IMR-90 (cell line): ENCODE measurements around the gene USP32. TPM values are rescaled to one million over a fixed set of nuclear protein-coding genes. Genes with fewer than 3 reads are reported as not detected.

ENCODE experiments used
- ATAC-seq: fragments of 200-7000 bp; cut with Tn5 transposase; 2 replicates; pipeline ENCODE4 v1.9.1; 2020; ENCODE audit warnings: low read depth, mild to moderate bottlenecking, moderate library complexity
- BruUV-seq: library from RNA; stranded (reverse); fragments of 400-500 nt; replicated peaks from 2 replicates; lab custom pipeline; 2021; lab: Mats Ljungman, UMichigan
- CTCF ChIA-PET: fragments of 300-600 bp; formaldehyde crosslinking; extraction: SDS; loops from one replicate; lab custom pipeline; 2021; ENCODE audit warnings: antibody characterized with exemption; lab: Yijun Ruan, JAX
- POLR2A ChIA-PET: fragments of 300-600 bp; sonication (Branson Sonifier 250); formaldehyde crosslinking; loops from one replicate; lab custom pipeline; 2022; ENCODE audit warnings: antibody characterized with exemption; ENCODE audit not compliant: unreplicated experiment; lab: Charles Lee
- DNase-seq: peaks from one replicate; pipeline ENCODE4 v3.0.0; 2013
- H2AFZ ChIP-seq: replicated peaks from 2 replicates; pipeline ENCODE3; 2013; ENCODE audit warnings: low read length, mild to moderate bottlenecking; ENCODE audit not compliant: poor library complexity
- H2AK5ac ChIP-seq: 2 replicates; pipeline ENCODE4 v1.6.1; 2013; ENCODE audit warnings: low read depth, low read length, inconsistent platforms
- H2AK9ac ChIP-seq: replicated peaks from 2 replicates; pipeline ENCODE3; 2013; ENCODE audit warnings: mild to moderate bottlenecking, low read depth, low read length, moderate library complexity; ENCODE audit not compliant: poor library complexity
- H2BK120ac ChIP-seq: 2 replicates; pipeline ENCODE4 v1.6.1; 2013; ENCODE audit warnings: low read depth, low read length, inconsistent platforms
- H2BK15ac ChIP-seq: 3 replicates; pipeline ENCODE4 v1.6.1; 2013; ENCODE audit warnings: low read depth, low read length, inconsistent platforms
- H2BK20ac ChIP-seq: 2 replicates; pipeline ENCODE4 v1.6.1; 2013; ENCODE audit warnings: low read depth, mild to moderate bottlenecking, inconsistent platforms, low read length, moderate library complexity
- H2BK5ac ChIP-seq: 2 replicates; pipeline ENCODE4 v1.6.1; 2013; ENCODE audit warnings: mild to moderate bottlenecking, low read depth, low read length, inconsistent platforms; ENCODE audit not compliant: poor library complexity, severe bottlenecking
- H3K14ac ChIP-seq: replicated peaks from 2 replicates; pipeline ENCODE4 v1.6.1; 2013; ENCODE audit warnings: low read depth, low read length, inconsistent platforms
- H3K18ac ChIP-seq: 2 replicates; pipeline ENCODE4 v1.6.1; 2013; ENCODE audit warnings: low read depth, low read length, control low read depth
- H3K23ac ChIP-seq: 2 replicates; pipeline ENCODE4 v1.6.1; 2013; ENCODE audit warnings: low read depth, low read length, inconsistent platforms
- H3K27ac ChIP-seq: 2 replicates; pipeline ENCODE4 v1.5.1; 2013; ENCODE audit warnings: mild to moderate bottlenecking, control low read depth, low read length; ENCODE audit not compliant: insufficient read depth
- H3K27me3 ChIP-seq: 2 replicates; pipeline ENCODE4 v1.6.1; 2013; ENCODE audit warnings: low read length; ENCODE audit not compliant: control insufficient read depth, insufficient read depth
- H3K36me3 ChIP-seq: 2 replicates; pipeline ENCODE4 v1.6.1; 2013; ENCODE audit warnings: low read length, mixed read lengths; ENCODE audit not compliant: control insufficient read depth, insufficient read depth
- H3K4ac ChIP-seq: 2 replicates; pipeline ENCODE4 v1.6.1; 2013; ENCODE audit warnings: low read depth, low read length, inconsistent platforms
- H3K4me1 ChIP-seq: 2 replicates; pipeline ENCODE4 v1.6.1; 2013; ENCODE audit warnings: low read length, mixed read lengths; ENCODE audit not compliant: control insufficient read depth, insufficient read depth
- H3K4me2 ChIP-seq: 2 replicates; pipeline ENCODE4 v1.6.1; 2013; ENCODE audit warnings: low read depth, mild to moderate bottlenecking, control low read depth, low read length, moderate library complexity
- H3K4me3 ChIP-seq: 2 replicates; pipeline ENCODE4 v1.5.1; 2013; ENCODE audit warnings: low read depth, mild to moderate bottlenecking, control low read depth, low read length, moderate library complexity; ENCODE audit not compliant: insufficient read depth
- H3K56ac ChIP-seq: 2 replicates; pipeline ENCODE4 v1.6.1; 2013; ENCODE audit warnings: low read length, inconsistent platforms; ENCODE audit not compliant: insufficient read depth; ENCODE audit errors: extremely low read depth
- H3K79me1 ChIP-seq, 2 experiments: 2 replicates each; pipeline ENCODE4 v1.6.1; 2013; ENCODE audit warnings: low read length in 2 of 2, inconsistent platforms in 1 of 2, low read depth in 1 of 2
- H3K9ac ChIP-seq: 2 replicates; pipeline ENCODE4 v1.6.1; 2013; ENCODE audit warnings: low read depth, low read length, control low read depth
- H3K9me1 ChIP-seq: 2 replicates; pipeline ENCODE4 v1.6.1; 2013; ENCODE audit warnings: low read length, inconsistent platforms; ENCODE audit not compliant: insufficient read depth
- H3K9me3 ChIP-seq: 2 replicates; pipeline ENCODE4 v1.6.1; 2013; ENCODE audit warnings: low read length; ENCODE audit not compliant: control insufficient read depth, insufficient read depth
- H4K20me1 ChIP-seq: 2 replicates; pipeline ENCODE4 v1.6.1; 2013; ENCODE audit warnings: low read length, inconsistent platforms; ENCODE audit not compliant: insufficient read depth
- H4K5ac ChIP-seq: 2 replicates; pipeline ENCODE4 v1.6.1; 2013; ENCODE audit warnings: mild to moderate bottlenecking, low read depth, low read length, control low read depth
- H4K8ac ChIP-seq, 2 experiments: 2 replicates each; pipeline ENCODE4 v1.6.1; 2013; ENCODE audit warnings: low read depth in 2 of 2, low read length in 2 of 2, control low read depth in 1 of 2, inconsistent platforms in 1 of 2
- H4K91ac ChIP-seq: 2 replicates; pipeline ENCODE4 v1.6.1; 2013; ENCODE audit warnings: low read depth, low read length, inconsistent platforms; ENCODE audit not compliant: insufficient read depth
- BHLHE40 ChIP-seq: fragments of 150-350 bp; IDR thresholded peaks from 2 replicates; pipeline ENCODE4 v1.6.1; 2016; ENCODE audit warnings: mild to moderate bottlenecking, low read depth, low read length
- CHD1 ChIP-seq: IDR thresholded peaks from 2 replicates; pipeline ENCODE4 v1.6.1; 2012; ENCODE audit warnings: low read depth, low read length, improper control_type of control experiment
- CTCF ChIP-seq: conservative IDR thresholded peaks from 2 replicates; pipeline ENCODE4 v1.5.1; 2012; ENCODE audit warnings: mild to moderate bottlenecking, low read depth, low read length, improper control_type of control experiment
- ELK1 ChIP-seq: fragments of 150-350 bp; IDR thresholded peaks from 2 replicates; pipeline ENCODE4 v1.6.1; 2016; ENCODE audit warnings: low read depth, mild to moderate bottlenecking, low read length, moderate library complexity, borderline replicate concordance
- FOS ChIP-seq: fragments of 150-350 bp; IDR thresholded peaks from 2 replicates; pipeline ENCODE4 v1.6.1; 2016; ENCODE audit warnings: low read depth, low read length
- MAFK ChIP-seq: IDR thresholded peaks from 2 replicates; pipeline ENCODE4 v1.6.1; 2012; ENCODE audit warnings: low read depth, low read length, improper control_type of control experiment
- MAZ ChIP-seq: IDR thresholded peaks from 2 replicates; pipeline ENCODE4 v1.6.1; 2012; ENCODE audit warnings: low read depth, mild to moderate bottlenecking, low read length, improper control_type of control experiment, moderate library complexity, borderline replicate concordance
- MXI1 ChIP-seq: IDR thresholded peaks from 2 replicates; pipeline ENCODE4 v1.6.1; 2012; ENCODE audit warnings: low read depth, mild to moderate bottlenecking, low read length, moderate library complexity, borderline replicate concordance
- NFE2L2 ChIP-seq: fragments of 150-350 bp; IDR thresholded peaks from 2 replicates; pipeline ENCODE4 v1.6.1; 2016; ENCODE audit warnings: low read depth, mild to moderate bottlenecking, low read length
- POLR2A ChIP-seq: IDR thresholded peaks from 2 replicates; pipeline ENCODE4 v1.6.1; 2012; ENCODE audit warnings: mild to moderate bottlenecking, low read depth, low read length
- RCOR1 ChIP-seq: IDR thresholded peaks from 2 replicates; pipeline ENCODE4 v1.6.1; 2012; ENCODE audit warnings: mild to moderate bottlenecking, low read length, improper control_type of control experiment; ENCODE audit not compliant: insufficient replicate concordance
- RFX5 ChIP-seq: IDR thresholded peaks from 2 replicates; pipeline ENCODE4 v1.8.0; 2012; ENCODE audit warnings: low read depth, mild to moderate bottlenecking, low read length, moderate library complexity
- SMC3 ChIP-seq: fragments of 150-350 bp; IDR thresholded peaks from 2 replicates; pipeline ENCODE4 v1.6.1; 2016; ENCODE audit warnings: low read depth, mild to moderate bottlenecking, antibody characterized with exemption, low read length, moderate library complexity
- WGBS, 2 experiments: methylation state at CpG; one replicate each; pipeline versions ENCODE4 v1.1.5 to v1.1.7; 2013; ENCODE audit warnings: missing lambda C conversion rate in 2 of 2; ENCODE audit not compliant: insufficient read length in 1 of 2; ENCODE audit errors: extremely low coverage in 2 of 2; 5-methylcytosine and 5-hydroxymethylcytosine counted together
- dilution Hi-C: fragments of 300-500 bp; cut with HindIII; formaldehyde crosslinking; loops from one replicate; pipeline ENCODE4 v1.14.3; 2018; ENCODE audit warnings: low sequenced_read_pairs; ENCODE audit not compliant: unreplicated experiment
- in situ Hi-C: fragments of 300-500 bp; cut with MboI; formaldehyde crosslinking; loops from 3 replicates; pipeline ENCODE4 v1.14.3; 2019; ENCODE audit warnings: low sequenced_read_pairs, inconsistent platforms, mixed read lengths
- intact Hi-C: fragments of 100-400 bp; cut with micrococcal nuclease; formaldehyde crosslinking; loops from 2 replicates; pipeline ENCODE4 v1.10.0; 2022
- polyA plus RNA-seq, 3 experiments: library from polyadenylated mRNA; depleted of rRNA; stranded (reverse); fragments of >200 nt; gene quantifications; 2 replicates each; pipeline ENCODE4 v1.2.3, GENCODE V29; 2012; ENCODE audit warnings: low replicate concordance in 1 of 3
- total RNA-seq: library from RNA; depleted of rRNA; stranded (reverse); fragments of >200 nt; gene quantifications from 2 replicates; pipeline ENCODE4 v1.2.3, GENCODE V29; 2012

Gene USP32
- total and polyA plus RNA-seq, 2 of the 4 experiments (the other 2 are of a cell fraction), result 16.8 to 46.8 TPM

DNA sequence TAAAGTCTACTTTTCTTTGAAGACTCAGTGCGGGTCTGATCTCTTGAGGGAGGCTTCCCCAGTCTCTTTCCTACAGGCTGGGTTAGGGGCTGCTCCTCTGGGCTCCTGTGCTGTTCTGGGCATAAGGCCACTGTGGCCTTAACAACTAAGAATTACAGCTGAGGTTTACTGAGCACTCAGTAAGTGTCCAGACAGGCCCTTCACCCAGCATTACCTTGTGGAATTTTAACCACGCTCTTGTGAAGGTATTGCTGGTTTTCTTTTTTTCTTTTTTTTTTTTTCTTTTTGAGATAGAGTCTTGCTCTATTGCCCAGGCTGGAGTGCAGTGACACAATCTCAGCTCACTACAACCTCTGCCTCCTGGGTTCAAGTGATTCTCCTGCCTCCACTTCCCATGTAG lies 245.7 kb downstream of the USP32 start:
- H2BK15ac ChIP-seq, result no peak overlapping the region

More for the DNA sequence above, 245.7 kb downstream of the USP32 start:
- ChIA-PET CTCF (no interaction called here), POLR2A (no interaction called here)
- Histone ChIP-seq H3K4me3 (no peak overlapping the region), H3K18ac (no peak overlapping the region), H3K56ac (no peak overlapping the region), H3K9me1 (no peaks in the 10 kb centered on the region; the same call in 1 of the 2 replicates), H2AK5ac (no peak overlapping the region), H4K20me1 (no peaks in the 10 kb centered on the region), H3K14ac (no peak overlapping the region), H3K36me3 (no peaks in the 10 kb centered on the region), H2AK9ac (no peak overlapping the region), H2AFZ (no peak overlapping the region), H3K4me1 (peaks cover 11% of the 10 kb centered on the region), H4K91ac (no peak overlapping the region), H2BK120ac (no peak overlapping the region), H3K23ac (no peak overlapping the region), H3K27ac (no peak overlapping the region), H3K79me1 (no peaks in the 10 kb centered on the region), H2BK5ac (no peak overlapping the region), H3K9ac (no peak overlapping the region), H3K27me3 (peaks cover 71% of the 10 kb centered on the region), H4K8ac (no peak overlapping the region), H3K4me2 (no peak overlapping the region), H3K4ac (no peak overlapping the region), H4K5ac (no peak overlapping the region), H3K9me3 (no peaks in the 10 kb centered on the region), H2BK20ac (no peak overlapping the region)
- intact Hi-C loops, result loop anchor here (10.0 kb wide), 1 partner anchor 489 kb away; no protein-coding TSS in a partner anchor
- no TSS peak for BruUV-seq
- TF ChIP-seq ELK1 (no peak), BHLHE40 (no peak), MAZ (no peak), CTCF (no peak), RCOR1 (no peak), FOS (no peak), CHD1 (no peak), NFE2L2 (no peak), MXI1 (no peak), MAFK (no peak), SMC3 (no peak), RFX5 (no peak), POLR2A (no peak)
- WGBS, 2 experiments, result no CpG with 5 or more reads among the region's 2 CpGs
- in situ Hi-C loops, result loop anchor here (25.0 kb wide), 2 partner anchors 266 to 491 kb away; partner anchors contain the start of gene CHCT1
- DNase-seq (no peak), ATAC-seq (no peak)
- dilution Hi-C loops, result no loop called here
